CD4-positive, alpha-beta T cell treated with Interleukin-4 for 4 hours (primary cell): ENCODE results near the gene TOM1L2.

ENCODE experiments used
- DNase-seq: peaks from one replicate; pipeline ENCODE4 v3.0.0-alpha.2; 2020

TOM1L2 gene

GRCh38 chr17:17892731-17893130 is 79.5 kb downstream of the TOM1L2 start:
- no peak for DNase-seq

- DNase-seq = no peak
These were observed 80.2 kb downstream of the TOM1L2 start for GRCh38 chr17:17892009-17892408.

GRCh38 chr17:17890773-17891759 is 81.1 kb downstream of the TOM1L2 start:
- DNase-seq = peak; percentile 39

- no peak for DNase-seq
These were observed 82.3 kb downstream of the TOM1L2 start for GRCh38 chr17:17889922-17890321.

- DNase-seq = no peak
These were observed 83.4 kb downstream of the TOM1L2 start for GRCh38 chr17:17888821-17889220.

GRCh38 chr17:17888371-17888770 is 83.8 kb downstream of the TOM1L2 start:
- DNase-seq = no peak

- DNase-seq = no peak
These were observed 84.4 kb downstream of the TOM1L2 start for GRCh38 chr17:17887752-17888304.

GRCh38 chr17:17886726-17887125 is 85.5 kb downstream of the TOM1L2 start:
- DNase-seq = no peak

- no peak for DNase-seq
These were observed 86.0 kb downstream of the TOM1L2 start for GRCh38 chr17:17886226-17886625.

- no peak for DNase-seq
These were observed 87.5 kb downstream of the TOM1L2 start for GRCh38 chr17:17884391-17885357.

GRCh38 chr17:17883801-17884200 is 88.4 kb downstream of the TOM1L2 start:
- no peak for DNase-seq

GRCh38 chr17:17882082-17882581 is 90.1 kb downstream of the TOM1L2 start:
- DNase-seq = no peak

GRCh38 chr17:17880577-17881196 is 91.5 kb downstream of the TOM1L2 start:
- no peak for DNase-seq

- DNase-seq = no peak
These were observed 94.5 kb downstream of the TOM1L2 start for GRCh38 chr17:17877529-17878358.

- DNase-seq = no peak
These were observed 95.2 kb downstream of the TOM1L2 start for GRCh38 chr17:17876959-17877528.

GRCh38 chr17:17874478-17874877 is 97.7 kb downstream of the TOM1L2 start:
- DNase-seq = no peak

GRCh38 chr17:17873450-17873991 is 98.7 kb downstream of the TOM1L2 start:
- no peak for DNase-seq

GRCh38 chr17:17872547-17873345 is 99.5 kb downstream of the TOM1L2 start:
- no peak for DNase-seq

- no peak for DNase-seq
These were observed 100.3 kb downstream of the TOM1L2 start for GRCh38 chr17:17871913-17872312.

- no peak for DNase-seq
These were observed 102.0 kb downstream of the TOM1L2 start for GRCh38 chr17:17870247-17870646.
